Parathyroid adenoma (tissue), 2 donors: ENCODE data around the gene FIZ1.

ENCODE experiments used
- H2AFZ ChIP-seq: fragments of 300-600 bp; sonication (generic); one replicate; pipeline ENCODE4 v1.7.0; 2017; ENCODE audit warnings: antibody characterized with exemption, mild to moderate bottlenecking
- H3K27ac ChIP-seq: fragments of 300-600 bp; sonication (generic); one replicate; pipeline ENCODE4 v1.7.0; 2017
- H3K27me3 ChIP-seq: fragments of 300-600 bp; sonication (generic); one replicate; pipeline ENCODE4 v1.7.0; 2017; ENCODE audit warnings: low read length; ENCODE audit not compliant: control insufficient read depth, insufficient read depth
- H3K36me3 ChIP-seq: fragments of 300-600 bp; sonication (generic); one replicate; pipeline ENCODE4 v1.7.0; 2017; ENCODE audit warnings: low read length; ENCODE audit not compliant: control insufficient read depth, insufficient read depth
- H3K4me1 ChIP-seq: fragments of 300-600 bp; sonication (generic); one replicate; pipeline ENCODE4 v1.7.0; 2017; ENCODE audit warnings: control low read depth
- H3K4me2 ChIP-seq: fragments of 300-600 bp; sonication (generic); one replicate; pipeline ENCODE4 v1.7.0; 2017; ENCODE audit warnings: low read length
- H3K4me3 ChIP-seq: fragments of 300-600 bp; sonication (generic); one replicate; pipeline ENCODE4 v1.7.0; 2017; ENCODE audit warnings: low read depth, low read length
- H3K79me2 ChIP-seq: fragments of 300-600 bp; sonication (generic); one replicate; pipeline ENCODE4 v1.7.0; 2017; ENCODE audit warnings: control low read depth
- H3K9ac ChIP-seq: fragments of 300-600 bp; sonication (generic); one replicate; pipeline ENCODE4 v1.7.0; 2017; ENCODE audit warnings: mild to moderate bottlenecking
- H3K9me3 ChIP-seq: fragments of 300-600 bp; sonication (generic); one replicate; pipeline ENCODE4 v1.7.0; 2017; ENCODE audit warnings: low read length; ENCODE audit not compliant: control insufficient read depth
- CTCF ChIP-seq: fragments of 300-600 bp; sonication (generic); IDR thresholded peaks from one replicate; pipeline ENCODE4 v1.7.0; 2017; ENCODE audit warnings: antibody characterized with exemption, mild to moderate bottlenecking
- donor health status: primary hyperparathyroidism.

FIZ1 gene

GRCh38 chr19:55605637-55606470, 6.5 kb upstream of the FIZ1 start, which contains the start of gene ZNF865:
ZNF865 (plus strand) TSS chr19:55605647; CDS start chr19:55613619, 7,972 bp downstream.
- Histone ChIP-seq H3K79me2 (peaks cover 39% of the 10 kb centered on the region), H3K4me2 (peak within 1 kb of the TSS; percentile 99), H3K9ac (peak within 1 kb of the TSS; percentile 85), H3K27me3 (no peaks in the 10 kb centered on the region), H3K36me3 (no peaks in the 10 kb centered on the region), H3K4me3 (peak within 1 kb of the TSS; percentile 94), H2AFZ (peak within 1 kb of the TSS; percentile 81), H3K9me3 (no peaks in the 10 kb centered on the region), H3K27ac (peak within 1 kb of the TSS; percentile 91), H3K4me1 (peaks cover 16% of the 10 kb centered on the region)
- peak; percentile 83 for TF ChIP-seq CTCF

GRCh38 chr19:55605207-55605636, 5.9 kb upstream of the FIZ1 start:
- Histone ChIP-seq H3K36me3 (no peaks in the 10 kb centered on the region), H3K4me3 (peak overlapping the region; percentile 94), H3K27ac (peak overlapping the region; percentile 91), H3K9ac (no peak overlapping the region), H3K9me3 (no peaks in the 10 kb centered on the region), H3K4me1 (peaks cover 16% of the 10 kb centered on the region), H3K79me2 (peaks cover 35% of the 10 kb centered on the region), H2AFZ (peak overlapping the region; percentile 73), H3K27me3 (no peaks in the 10 kb centered on the region), H3K4me2 (peak overlapping the region; percentile 70)
- TF ChIP-seq CTCF, result no peak

DNA sequence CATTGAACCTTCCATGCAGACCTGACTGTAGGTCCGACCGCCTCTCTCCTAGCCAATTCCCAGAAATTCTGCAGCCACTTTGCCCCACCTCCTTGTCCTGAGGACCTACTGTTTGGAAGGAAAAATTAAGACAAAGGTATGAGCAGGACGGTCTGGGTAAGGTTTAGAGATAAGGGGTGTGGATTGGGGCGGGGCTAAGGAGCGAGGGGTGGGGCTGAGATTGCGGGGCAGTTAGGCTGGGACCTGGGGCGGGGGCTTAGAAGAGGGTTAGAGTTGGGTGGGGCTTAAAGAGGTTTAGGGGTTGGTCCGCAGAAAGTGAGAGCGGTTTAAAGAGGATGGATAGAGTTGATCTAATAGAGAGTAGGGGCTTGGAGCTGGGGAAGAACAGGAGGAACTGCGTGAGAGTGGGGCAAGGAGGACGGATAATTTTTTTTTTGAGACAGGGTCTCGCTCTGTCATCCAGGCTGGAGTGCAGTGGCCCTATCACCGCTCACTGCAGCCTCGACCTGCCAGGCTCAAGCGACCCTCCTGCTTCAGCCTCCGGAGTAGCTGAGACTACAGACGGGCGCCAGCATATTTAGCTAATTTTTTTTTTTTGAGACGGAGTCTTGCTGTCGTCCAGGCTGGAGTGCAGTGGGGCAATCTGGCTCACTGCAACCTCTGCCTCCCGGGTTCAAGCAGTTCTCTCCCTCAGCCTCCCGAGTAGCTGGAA, 4.4 kb upstream of the FIZ1 start:
- H3K4me3 ChIP-seq, result no peak overlapping the region
- no peak for TF ChIP-seq CTCF

DNA sequence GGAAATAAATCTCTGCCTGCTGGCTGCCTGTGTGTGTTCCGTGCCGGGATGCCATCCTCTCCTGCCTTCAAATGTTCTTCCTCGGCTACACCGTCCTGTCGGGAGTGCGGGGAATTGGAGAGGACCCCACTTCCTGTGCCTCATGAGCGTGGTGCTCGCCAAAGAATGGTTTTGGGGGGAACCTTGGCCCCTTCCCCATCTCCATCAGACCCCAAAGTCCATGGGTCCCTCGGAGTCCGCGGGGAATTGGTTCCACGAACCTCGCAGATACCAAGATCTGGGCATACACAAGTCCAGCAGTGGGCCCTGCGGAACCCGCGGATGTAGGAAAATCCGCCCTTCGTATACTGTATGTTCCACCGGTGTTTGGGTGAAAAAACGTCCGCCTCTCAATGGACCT, 3.8 kb upstream of the FIZ1 start:
- Histone ChIP-seq H3K9ac (no peak overlapping the region), H3K4me3 (no peak overlapping the region), H3K4me2 (no peak overlapping the region), H3K79me2 (peaks cover 22% of the 10 kb centered on the region), H3K9me3 (no peaks in the 10 kb centered on the region), H3K36me3 (no peaks in the 10 kb centered on the region), H3K27me3 (no peaks in the 10 kb centered on the region), H3K4me1 (peaks cover 16% of the 10 kb centered on the region), H3K27ac (no peak overlapping the region), H2AFZ (no peak overlapping the region)
- TF ChIP-seq CTCF, result no peak

More for the DNA sequence above, 4.4 kb upstream of the FIZ1 start:
- no peak overlapping the region for H3K27ac ChIP-seq
- H2AFZ ChIP-seq, result no peak overlapping the region
- H3K27me3 ChIP-seq, result no peaks in the 10 kb centered on the region
- no peak overlapping the region for H3K9ac ChIP-seq
- peaks cover 23% of the 10 kb centered on the region for H3K79me2 ChIP-seq
- no peaks in the 10 kb centered on the region for H3K9me3 ChIP-seq
- no peaks in the 10 kb centered on the region for H3K36me3 ChIP-seq
- no peak overlapping the region for H3K4me2 ChIP-seq
- H3K4me1 ChIP-seq, result peaks cover 16% of the 10 kb centered on the region
